HG02623 (cell line): ENCODE measurements around the gene IZUMO1.
"Not testable (repeated sequence)": the region's sequence is repeated elsewhere in the genome, so short reads cannot be mapped to it uniquely, and the experiment has no call there.

Experiments used
- ATAC-seq: cut with Tn5 transposase; IDR thresholded peaks from one replicate; pipeline ENCODE4 v1.9.1; 2021; ENCODE audit warnings: moderate library complexity; ENCODE audit not compliant: unreplicated experiment

IZUMO1 gene

DNA sequence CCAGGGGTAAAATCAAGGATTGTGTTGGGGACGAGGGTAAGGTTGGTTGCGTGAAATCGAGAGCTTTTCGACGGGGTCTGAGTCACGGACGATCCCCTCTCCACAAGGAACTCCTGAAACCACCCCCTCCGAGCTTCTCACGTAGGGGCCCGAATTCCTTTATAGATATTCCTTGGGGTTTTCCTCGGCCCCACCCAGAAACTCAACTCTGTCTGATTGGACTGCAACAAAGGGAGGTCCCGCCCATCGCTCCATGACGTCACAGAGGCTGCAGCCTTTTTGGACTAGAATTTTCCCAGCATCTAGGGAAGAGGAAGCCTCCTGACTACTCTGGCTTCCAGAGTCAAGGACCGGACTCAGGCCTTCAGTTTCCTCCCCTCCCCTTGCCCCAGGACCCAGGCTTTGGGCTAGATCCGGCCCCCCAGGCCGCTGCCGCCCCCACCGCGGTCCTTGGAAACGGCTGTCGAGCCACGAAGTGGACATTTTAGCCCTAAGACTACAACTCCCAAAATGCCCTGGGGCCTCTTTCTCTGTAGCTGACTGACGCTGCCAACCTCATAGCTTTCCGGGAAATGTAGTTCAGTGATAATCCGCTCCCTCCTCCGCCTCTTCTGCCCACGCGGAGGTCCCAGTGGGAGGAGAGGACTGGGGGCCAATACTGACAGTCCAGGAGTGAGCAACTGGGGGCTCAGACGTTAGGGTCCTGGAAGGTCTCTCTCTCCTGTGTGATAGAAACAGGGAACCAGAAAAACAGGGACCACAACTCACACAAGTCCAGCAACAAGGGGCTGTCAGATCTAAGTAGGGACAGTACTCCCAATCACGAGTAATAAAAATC lies at the start of gene IZUMO1:
IZUMO1 (minus strand) TSS at position 172 of the 838 bp plus-strand sequence. CDS start 1,050 bp downstream, outside the sequence.
- ATAC-seq: no peak

DNA sequence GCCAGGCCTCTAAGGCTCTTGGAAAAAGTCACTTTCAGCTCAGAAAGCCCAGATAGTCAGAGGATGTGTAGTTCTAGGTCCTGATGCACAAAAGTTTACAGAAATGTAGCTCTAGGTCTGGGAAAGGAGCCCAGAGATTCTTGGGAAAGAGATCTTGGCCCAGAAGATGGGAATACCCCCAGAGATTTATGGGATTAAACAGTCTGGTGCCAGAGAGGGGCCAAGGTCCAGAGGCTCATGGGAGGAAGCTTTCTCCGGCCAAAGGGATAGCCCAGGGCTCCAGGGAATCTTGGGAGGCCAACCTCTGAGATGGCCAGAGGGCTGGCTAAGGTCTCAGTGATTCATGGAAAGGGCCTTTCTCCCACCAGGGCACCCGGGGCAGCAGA lies 49.0 kb upstream of the IZUMO1 start:
- ATAC-seq: no peak

DNA sequence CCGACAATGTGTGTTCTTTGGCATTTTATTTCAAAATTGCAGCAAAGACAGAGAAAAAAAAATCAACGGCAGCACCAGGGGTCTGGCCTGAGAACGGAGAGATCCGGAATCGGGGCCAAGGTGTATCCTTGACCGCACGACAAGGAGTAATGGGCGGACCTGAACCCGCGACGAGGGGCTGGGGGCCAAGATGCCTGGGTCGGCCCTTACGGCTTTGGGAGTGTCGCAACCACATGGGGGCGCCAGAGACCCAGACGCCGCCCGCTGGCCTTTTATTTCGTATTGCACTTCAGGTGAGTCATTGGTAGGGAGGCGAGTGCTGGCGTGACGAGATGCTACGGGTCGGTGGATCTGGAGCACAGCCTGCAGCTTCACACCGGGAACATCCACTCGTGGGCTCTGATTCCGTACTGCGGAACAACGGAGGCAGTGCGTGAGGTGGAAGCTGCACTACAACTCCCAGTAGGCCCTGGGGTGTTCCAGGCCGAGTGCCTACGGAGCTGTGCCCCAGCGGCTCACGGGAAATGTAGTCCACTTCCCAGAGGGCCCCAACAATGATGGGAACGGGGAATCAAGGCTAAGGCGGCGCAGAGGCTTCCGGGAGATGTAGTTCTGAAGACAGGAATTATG lies 48.5 kb upstream of the IZUMO1 start:
- ATAC-seq: peak; percentile 55

DNA sequence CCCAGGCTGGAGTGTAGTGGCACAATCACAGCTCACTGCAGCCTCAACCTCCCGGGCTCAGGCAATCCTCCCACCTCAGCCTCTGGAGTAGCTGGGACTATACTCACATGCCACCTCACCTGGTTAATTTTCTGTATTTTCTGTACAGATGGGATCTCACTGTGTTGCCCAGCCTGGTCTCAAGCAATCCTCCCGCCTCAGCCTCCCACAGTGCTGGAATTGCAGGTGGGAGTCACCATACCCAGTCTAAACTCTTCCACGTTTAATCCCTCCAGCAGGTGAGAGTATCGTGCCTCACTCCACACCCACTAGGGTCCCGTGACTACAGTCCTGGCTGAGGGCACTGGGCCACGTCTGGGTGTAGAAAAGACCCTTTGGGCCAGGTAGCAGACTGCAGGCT lies 47.6 kb upstream of the IZUMO1 start:
- no peak for ATAC-seq

DNA sequence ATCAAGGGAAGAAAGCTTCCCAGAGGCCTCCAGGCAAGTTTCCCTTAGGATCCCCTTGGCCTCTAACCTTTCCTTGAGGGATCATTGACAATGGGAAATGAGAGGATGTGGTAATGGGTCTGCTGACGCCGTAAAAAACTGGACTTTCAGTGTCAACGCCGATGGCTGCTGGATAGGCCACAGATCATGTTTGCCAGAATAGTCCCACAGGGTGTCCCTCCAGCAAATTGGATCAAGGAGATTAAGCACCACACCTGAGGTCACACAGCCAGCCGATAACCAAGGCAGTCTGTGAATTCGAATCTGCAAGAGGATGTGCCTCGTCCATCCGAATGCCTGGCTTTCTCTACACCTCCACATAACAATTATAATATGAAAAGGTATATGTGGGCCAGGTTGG lies 46.6 kb upstream of the IZUMO1 start:
- no peak for ATAC-seq

DNA sequence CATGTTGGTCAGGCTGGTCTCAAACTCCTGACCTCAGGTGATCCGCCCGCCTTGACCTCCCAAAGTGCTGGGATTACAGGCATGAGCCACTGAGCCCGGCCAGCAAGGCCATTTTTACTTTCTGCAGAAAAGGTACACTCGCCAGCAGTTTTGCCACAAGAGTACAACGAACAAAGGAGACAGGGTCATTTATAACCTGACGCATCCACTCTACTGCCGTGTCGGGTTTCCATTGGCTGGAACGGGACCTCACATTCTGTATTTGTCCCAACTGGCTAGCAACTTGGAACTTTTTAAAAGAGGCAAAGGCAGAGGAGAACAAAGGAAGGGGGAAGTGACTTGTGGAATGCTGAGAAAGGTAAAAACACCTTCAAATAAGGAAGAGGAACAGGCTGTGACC lies 40.6 kb upstream of the IZUMO1 start:
- ATAC-seq: not testable (repeated sequence)

DNA sequence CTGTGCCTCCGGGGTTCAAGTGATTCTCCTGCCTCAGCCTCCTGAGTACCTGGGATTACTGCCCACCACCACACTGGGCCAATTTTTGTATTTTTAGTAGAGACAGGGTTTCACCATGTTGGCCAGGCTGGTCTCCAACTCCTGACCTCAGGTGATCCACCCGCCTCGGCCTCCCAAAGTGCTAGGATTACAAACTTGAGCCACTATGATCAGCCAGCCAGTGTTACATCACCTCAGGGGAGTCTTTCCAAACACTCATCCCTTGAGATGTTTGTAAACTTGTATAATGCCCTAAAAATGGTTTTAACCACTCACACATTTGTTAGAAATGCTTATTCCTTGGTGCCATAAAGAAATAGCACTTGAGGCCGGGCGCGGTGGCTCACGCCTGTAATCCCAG lies 39.7 kb upstream of the IZUMO1 start:
- not testable (repeated sequence) for ATAC-seq

DNA sequence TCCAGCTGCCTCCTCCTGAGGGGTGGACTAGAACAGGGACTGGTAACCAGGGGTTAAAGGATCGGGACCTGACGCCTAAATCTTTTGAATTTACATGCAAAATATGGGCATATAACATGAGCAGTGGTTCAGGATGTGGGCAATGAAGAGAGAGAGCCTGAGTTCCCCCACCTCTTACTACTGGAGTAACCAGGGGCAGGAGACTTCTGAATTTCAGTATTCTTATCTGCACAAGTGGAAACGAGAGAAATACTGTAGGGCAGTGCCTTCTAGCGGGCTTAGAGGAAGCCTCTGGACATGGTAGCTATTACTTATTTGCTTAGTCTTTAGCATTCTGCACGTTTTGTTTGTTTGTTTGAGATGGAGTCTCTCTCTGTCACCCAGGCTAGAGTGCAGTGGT lies 37.8 kb upstream of the IZUMO1 start:
- no peak for ATAC-seq

DNA sequence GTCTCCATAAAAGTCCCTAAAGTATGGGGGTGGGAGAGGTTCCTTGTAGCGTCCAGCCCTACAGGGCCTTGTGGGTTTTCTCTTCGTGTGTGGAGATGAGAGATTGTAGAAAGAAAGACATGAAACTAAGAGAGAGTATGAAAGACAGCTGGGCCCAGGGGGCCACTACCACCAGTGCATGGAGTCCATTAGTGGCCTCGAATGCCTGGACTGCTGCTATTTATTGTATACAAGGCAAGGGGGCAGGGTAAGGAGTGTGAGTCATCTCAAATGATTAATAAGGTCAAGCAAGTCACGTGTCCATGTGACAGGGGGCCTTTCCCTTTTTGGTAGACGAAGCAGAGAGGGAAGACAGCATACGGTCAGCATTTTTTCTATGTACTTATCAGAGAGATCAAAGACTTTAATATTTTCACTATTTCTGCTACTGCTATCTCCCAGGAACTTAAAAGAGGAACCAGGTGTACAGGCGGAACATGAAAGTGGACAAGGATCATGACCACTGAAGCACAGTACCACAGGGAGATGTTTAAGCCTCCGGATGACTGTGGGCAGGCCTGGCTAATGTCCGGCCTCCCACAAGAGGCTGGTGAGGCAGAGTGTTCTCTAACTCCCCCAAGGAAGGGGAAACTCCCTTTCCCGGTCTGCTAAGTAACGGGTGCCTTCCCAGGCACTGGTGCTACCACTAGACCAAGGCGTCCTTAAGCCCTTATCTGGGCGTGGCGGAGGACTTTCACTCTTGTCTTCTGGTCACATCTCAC lies 34.1 kb upstream of the IZUMO1 start:
- ATAC-seq: no peak

DNA sequence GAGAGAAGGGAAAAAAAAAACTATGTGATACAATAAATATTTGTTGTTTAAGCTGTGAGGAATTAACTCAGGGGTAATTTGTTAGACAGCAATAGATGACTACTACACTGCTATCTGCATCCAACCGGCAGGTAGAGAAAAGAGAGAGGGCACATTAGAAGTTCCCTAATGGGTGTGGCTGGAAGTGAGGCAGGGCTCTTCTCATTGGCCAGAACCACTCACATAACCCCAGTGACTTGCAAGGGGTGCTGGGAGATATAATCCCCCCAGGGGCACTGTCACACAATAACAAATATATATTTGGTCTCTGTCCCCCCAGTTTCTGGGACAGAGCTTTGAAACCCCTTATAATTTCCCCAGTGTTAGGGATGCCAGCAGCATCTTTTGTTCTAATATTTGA lies 32.9 kb upstream of the IZUMO1 start:
- ATAC-seq: no peak

DNA sequence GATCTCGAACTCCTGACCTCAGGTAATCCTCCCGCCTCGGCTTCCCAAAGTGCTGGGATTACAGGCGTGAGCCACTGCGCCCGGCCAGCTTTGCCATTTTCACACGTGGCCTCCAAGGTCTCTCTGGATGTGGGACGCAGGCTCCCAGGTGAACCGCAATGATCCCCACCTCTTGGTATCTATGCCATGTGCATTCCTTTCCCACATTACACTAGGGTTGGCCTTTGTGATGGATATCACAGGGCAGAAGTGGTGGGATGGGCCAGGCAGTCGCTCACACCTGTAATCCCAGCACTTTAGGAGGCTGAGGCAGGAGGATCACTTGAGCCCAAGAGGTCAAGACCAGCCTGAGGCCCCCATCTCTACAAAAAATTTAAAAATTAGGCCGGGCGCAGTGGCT lies 31.0 kb upstream of the IZUMO1 start:
- ATAC-seq: no peak

DNA sequence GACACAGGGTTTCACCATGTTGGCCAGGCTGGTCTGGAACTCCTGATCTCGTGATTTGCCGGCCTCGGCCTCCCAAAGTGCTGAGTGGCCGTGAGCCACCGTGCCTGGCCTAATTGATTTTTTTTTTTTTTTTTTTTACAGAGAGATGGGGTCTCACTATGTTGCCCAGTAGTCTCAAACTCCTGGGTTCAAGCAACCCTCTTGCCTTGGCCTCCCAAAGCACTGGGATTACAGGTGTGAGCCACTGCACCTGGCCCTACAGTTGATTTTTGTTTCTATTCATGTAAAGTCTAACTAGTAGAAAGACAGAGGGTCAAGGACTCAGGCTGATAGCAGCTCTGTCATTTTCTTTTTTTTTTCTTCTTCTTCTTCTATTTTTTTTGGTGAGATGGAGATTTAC lies 30.4 kb upstream of the IZUMO1 start:
- no peak for ATAC-seq

DNA sequence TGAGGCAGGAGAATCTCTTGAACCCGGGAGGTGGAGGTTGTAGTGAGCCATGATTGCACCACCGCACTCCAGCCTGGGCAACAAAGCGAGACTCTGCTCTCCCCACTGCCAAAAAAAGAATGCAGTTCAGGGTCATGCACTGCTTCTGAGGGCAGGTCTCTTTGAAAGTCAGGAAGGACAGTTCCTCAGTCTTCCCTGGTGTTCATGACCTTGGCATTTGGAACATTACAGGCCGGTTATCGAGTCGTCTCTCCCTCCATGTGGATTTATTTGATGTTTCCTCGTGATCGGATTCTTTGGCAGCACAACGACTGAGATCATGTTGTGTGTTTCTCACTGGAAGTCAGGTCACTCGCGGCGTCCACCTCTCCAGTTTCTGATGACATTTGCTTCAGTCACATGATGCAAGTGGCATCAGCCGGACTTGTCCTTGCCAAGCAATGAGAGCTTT lies 25.8 kb upstream of the IZUMO1 start:
- no peak for ATAC-seq

DNA sequence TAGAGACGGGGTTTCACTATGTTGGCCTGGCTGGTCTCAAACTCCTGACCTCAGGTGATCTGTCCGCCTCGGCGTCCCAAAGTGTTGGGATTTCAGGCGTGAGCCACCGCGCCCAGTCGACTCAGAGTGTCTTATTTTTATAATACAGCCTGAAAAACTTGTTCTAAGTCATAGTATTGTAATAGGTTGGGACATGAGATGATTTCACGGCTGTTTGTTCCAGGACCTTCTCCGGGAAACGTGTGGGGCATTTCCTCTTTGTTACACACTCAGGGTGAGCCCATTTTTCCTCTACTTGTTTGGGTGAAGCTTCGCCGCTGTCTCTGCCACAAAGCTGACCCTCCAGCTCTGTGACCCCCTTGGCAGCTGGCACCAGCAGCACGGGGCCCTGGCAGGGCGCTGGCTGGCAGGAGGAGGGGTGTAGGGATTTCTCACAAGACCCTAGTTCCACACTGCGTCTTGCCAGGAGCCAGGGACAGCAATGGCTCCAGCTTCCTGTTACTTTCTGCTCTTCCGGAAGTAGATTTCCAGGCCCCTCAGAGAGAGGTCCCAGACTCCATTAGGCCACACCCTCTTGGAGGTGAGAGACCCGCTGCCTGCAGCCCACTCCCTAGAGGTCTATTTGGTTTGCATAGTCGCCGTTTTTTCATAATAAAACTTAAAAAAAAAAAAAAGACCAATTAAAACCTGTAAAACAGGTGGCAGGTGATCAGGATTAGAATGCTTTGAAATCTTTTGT lies 24.2 kb upstream of the IZUMO1 start:
- no peak for ATAC-seq

DNA sequence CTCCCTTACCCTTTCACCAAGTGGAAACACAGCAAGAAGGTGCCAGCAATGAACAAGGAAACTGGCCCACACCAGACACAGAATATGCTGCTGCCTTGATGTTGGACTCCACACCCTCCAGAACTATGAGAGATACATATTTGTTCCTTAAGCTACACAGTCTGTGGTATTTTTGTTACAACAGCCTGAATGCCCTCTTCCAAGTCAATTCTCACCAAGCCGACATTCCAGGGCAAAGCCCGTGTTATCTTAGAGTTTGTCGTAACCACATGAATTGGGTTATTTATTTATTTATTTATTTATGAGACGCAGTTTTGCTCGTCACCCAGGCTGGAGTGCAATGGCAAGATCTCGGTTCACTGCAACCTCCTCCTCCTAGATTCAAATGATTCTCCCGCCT lies 23.6 kb upstream of the IZUMO1 start:
- ATAC-seq: no peak

DNA sequence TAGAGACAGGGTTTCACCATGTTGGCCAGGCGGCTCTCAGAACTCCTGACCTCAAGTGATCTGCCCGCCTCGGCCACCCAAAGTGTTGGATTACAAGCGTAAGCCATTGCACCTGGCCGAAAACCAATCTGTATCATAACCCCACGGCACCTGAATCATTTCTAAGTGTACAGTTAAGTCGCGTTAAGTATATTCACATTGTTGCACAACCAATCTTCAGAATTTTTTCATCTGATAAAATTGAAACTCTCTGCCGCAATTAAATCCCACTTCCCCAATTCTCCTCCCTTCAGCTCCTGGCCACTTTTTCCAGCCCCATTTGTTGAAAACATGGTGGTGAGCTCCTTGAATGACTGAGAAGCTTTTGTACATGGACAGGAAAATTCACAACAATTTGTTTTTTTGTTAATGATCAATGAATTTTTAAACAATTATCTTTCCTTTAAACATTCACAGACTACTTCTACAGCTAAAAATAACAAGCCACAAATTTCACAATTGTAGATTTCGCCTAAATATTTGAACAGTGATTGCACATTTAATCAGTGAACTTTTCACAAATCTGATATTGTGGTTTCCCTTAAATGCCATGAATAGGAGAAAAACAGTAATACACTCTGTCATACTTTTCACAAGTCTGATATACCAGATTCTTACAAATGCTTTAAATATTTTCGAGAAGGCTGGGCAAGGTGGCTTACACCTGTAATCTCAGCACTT lies 22.4 kb upstream of the IZUMO1 start:
- no peak for ATAC-seq

DNA sequence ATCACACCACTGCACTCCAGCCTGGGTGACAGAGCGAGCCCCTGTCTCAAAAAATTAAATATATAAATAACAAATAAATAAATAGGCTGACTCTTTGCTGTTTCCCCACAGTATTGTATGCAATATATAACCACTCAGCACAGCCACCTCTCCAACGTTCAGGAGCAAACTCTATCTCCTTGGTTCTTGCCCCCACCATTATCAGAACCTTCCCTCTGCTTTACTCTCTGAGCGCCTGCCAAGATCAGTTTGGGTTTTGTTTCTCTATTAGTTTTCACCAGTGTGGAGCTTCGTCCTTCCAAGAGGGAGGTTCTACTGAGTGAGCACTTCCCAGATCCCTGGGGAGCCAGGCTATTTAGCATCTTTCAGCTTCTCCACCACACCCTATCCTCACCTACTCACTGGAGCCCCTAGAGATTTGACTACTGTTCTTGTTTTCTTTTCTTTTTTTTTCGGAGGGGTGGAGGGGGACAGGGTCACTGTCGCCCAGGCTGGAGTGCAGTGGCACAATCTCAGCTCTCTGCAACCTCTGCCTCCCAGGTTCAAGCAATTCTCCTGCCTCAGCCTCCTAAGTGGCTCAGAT lies 21.6 kb upstream of the IZUMO1 start:
- not testable (repeated sequence) for ATAC-seq

DNA sequence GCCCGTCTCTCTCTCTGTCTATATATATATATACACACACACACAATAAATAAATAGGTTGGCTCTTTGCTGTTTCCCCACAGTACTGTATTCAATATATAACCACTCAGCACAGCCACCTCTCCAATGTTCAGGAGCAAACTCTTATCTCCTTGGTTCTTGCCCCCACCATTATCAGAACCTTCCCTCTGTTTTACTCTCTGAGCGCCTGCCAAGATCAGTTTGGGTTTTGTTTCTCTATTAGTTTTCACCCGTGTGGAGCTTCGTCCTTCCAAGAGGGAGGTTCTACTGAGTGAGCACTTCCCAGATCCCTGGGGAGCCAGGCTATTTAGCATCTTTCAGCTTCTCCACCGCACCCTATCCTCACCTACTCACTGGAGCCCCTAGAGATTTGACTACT lies 19.1 kb upstream of the IZUMO1 start:
- ATAC-seq: not testable (repeated sequence)

DNA sequence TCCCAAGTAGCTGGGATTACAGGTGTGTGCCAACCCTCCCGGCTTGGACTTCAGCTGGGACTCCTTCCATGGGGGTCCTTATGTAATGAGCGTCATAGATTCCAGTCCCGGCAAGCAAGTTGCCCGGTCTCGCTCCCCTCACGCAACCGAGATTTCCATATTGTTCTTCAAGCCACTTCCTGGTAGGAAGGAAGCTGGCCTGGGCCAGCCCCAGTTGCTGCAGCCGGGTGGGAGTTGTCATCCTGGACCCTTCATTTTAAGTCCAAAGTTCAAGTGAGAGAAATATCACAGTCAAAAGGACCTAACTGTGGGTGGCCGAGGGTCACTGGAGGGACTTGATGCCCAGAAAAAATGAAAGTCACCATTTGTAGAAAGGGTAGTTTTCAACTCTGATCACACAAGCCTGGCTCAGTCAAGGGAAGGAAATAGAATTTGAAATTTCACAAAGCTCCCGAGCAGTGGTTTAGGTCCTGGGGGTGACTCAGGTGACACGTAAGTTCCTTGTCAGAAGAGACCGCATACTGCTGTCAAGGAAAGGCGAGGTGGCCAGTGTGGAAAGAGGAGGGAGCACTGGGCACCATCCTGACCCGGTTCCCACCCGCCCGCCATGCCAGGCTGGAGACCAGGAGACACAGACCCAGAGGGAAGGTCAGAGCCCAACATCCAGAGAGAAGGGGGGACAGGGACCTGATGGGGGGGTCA lies 13.9 kb upstream of the IZUMO1 start:
- ATAC-seq: no peak
